ENCODE results near the gene SH3TC1. TPM values are rescaled to one million over a fixed set of nuclear protein-coding genes. Genes with fewer than 3 reads are reported as not detected.

Gene SH3TC1
- 25.4 and 27.2 TPM in 2 replicates for total RNA-seq

GRCh38 chr4:8198906-8199593 lies at the start of gene SH3TC1:
Gene SH3TC1 (plus strand): TSS chr4:8199290. CDS start chr4:8205195, 5,905 bp downstream.
- DNase-seq (ENCODE audit: low read depth): peak; percentile 85

GRCh38 chr4:8149664-8150063 lies 49.4 kb upstream of the SH3TC1 start:
- no peak for DNase-seq (ENCODE audit: low read depth)

GRCh38 chr4:8150152-8151090 lies 48.7 kb upstream of the SH3TC1 start:
- DNase-seq (ENCODE audit: low read depth): no peak

GRCh38 chr4:8151165-8151650 lies 47.9 kb upstream of the SH3TC1 start:
- no peak for DNase-seq (ENCODE audit: low read depth)

- no peak for DNase-seq (ENCODE audit: low read depth)
Measured at GRCh38 chr4:8152090-8152864, 46.8 kb upstream of the SH3TC1 start.

- DNase-seq (ENCODE audit: low read depth): no peak
Measured at GRCh38 chr4:8152865-8153257, 46.2 kb upstream of the SH3TC1 start.

- DNase-seq (ENCODE audit: low read depth): no peak
Measured at GRCh38 chr4:8153441-8153840, 45.6 kb upstream of the SH3TC1 start.

GRCh38 chr4:8155048-8155447 lies 44.0 kb upstream of the SH3TC1 start:
- DNase-seq (ENCODE audit: low read depth): no peak

GRCh38 chr4:8155660-8156421 lies 43.2 kb upstream of the SH3TC1 start:
- no peak for DNase-seq (ENCODE audit: low read depth)

GRCh38 chr4:8156617-8157016 lies 42.5 kb upstream of the SH3TC1 start:
- no peak for DNase-seq (ENCODE audit: low read depth)

GRCh38 chr4:8157496-8157895 lies 41.6 kb upstream of the SH3TC1 start:
- DNase-seq (ENCODE audit: low read depth): no peak

GRCh38 chr4:8157944-8158709 lies 41.0 kb upstream of the SH3TC1 start:
- no peak for DNase-seq (ENCODE audit: low read depth)

- DNase-seq (ENCODE audit: low read depth): peak; percentile 93
Measured at GRCh38 chr4:8158710-8159536, 40.2 kb upstream of the SH3TC1 start, which contains the start of gene ABLIM2. Gene ABLIM2 (minus strand): TSS chr4:8158813. CDS start chr4:8158689, 124 bp downstream.

GRCh38 chr4:8159537-8160232 lies 39.4 kb upstream of the SH3TC1 start:
- DNase-seq (ENCODE audit: low read depth): no peak

GRCh38 chr4:8160233-8160560 lies 38.9 kb upstream of the SH3TC1 start:
- DNase-seq (ENCODE audit: low read depth): no peak

- DNase-seq (ENCODE audit: low read depth): no peak
Measured at GRCh38 chr4:8160572-8160971, 38.5 kb upstream of the SH3TC1 start.

- DNase-seq (ENCODE audit: low read depth): no peak
Measured at GRCh38 chr4:8162625-8163024, 36.5 kb upstream of the SH3TC1 start.

GRCh38 chr4:8163026-8163425 lies 36.1 kb upstream of the SH3TC1 start:
- no peak for DNase-seq (ENCODE audit: low read depth)
